Limb (tissue), 2 donors: ENCODE data around the gene PLPP4.
"Not testable (repeated sequence)": the region's sequence is repeated elsewhere in the genome, so short reads cannot be mapped to it uniquely, and the experiment has no call there.

Experiments
- DNase-seq, 2 donors: peaks; one replicate each; pipeline ENCODE4 v3.0.0-alpha.2; 2016; ENCODE audit errors: extremely low spot score in 2 of 2

Gene PLPP4

GRCh38 chr10:120486671-120487205, 29.7 kb downstream of the PLPP4 start:
- DNase-seq, result no peak

- DNase-seq, result no peak
These were observed 33.3 kb downstream of the PLPP4 start for GRCh38 chr10:120490288-120490687.

- DNase-seq, result no peak
These were observed 35.3 kb downstream of the PLPP4 start for GRCh38 chr10:120492346-120492745.

- DNase-seq, result no peak
These were observed 36.6 kb downstream of the PLPP4 start for GRCh38 chr10:120493411-120494312.

GRCh38 chr10:120494313-120494710, 37.3 kb downstream of the PLPP4 start:
- DNase-seq, result no peak

GRCh38 chr10:120495226-120496009, 38.4 kb downstream of the PLPP4 start:
- no peak for DNase-seq

GRCh38 chr10:120499883-120500282, 42.9 kb downstream of the PLPP4 start:
- no peak for DNase-seq

- no peak for DNase-seq
These were observed 46.7 kb downstream of the PLPP4 start for GRCh38 chr10:120503689-120504088.

GRCh38 chr10:120504227-120504626, 47.2 kb downstream of the PLPP4 start:
- not testable (repeated sequence) for DNase-seq

- no peak for DNase-seq
These were observed 48.0 kb downstream of the PLPP4 start for GRCh38 chr10:120505056-120505455.

- DNase-seq, result no peak
These were observed 48.8 kb downstream of the PLPP4 start for GRCh38 chr10:120505866-120506265.

- DNase-seq, result no peak
These were observed 49.6 kb downstream of the PLPP4 start for GRCh38 chr10:120506674-120507073.

GRCh38 chr10:120507175-120507574, 50.1 kb downstream of the PLPP4 start:
- DNase-seq, result no peak

- no peak for DNase-seq
These were observed 50.6 kb downstream of the PLPP4 start for GRCh38 chr10:120507651-120508050.

GRCh38 chr10:120508393-120508792, 51.4 kb downstream of the PLPP4 start:
- no peak for DNase-seq

GRCh38 chr10:120508966-120509365, 51.9 kb downstream of the PLPP4 start:
- no peak for DNase-seq

GRCh38 chr10:120511165-120511564, 54.1 kb downstream of the PLPP4 start:
- no peak for DNase-seq

- DNase-seq, result no peak
These were observed 56.3 kb downstream of the PLPP4 start for GRCh38 chr10:120513307-120513796.

GRCh38 chr10:120514035-120514620, 57.1 kb downstream of the PLPP4 start:
- DNase-seq, result peak; percentile 72 to 77

GRCh38 chr10:120514959-120515358, 57.9 kb downstream of the PLPP4 start:
- DNase-seq, result no peak

- no peak for DNase-seq
These were observed 58.7 kb downstream of the PLPP4 start for GRCh38 chr10:120515741-120516140.

- no peak for DNase-seq
These were observed 59.4 kb downstream of the PLPP4 start for GRCh38 chr10:120516426-120516825.
